ENCODE measurements around the gene PHF20.
"Not testable (repeated sequence)": the region's sequence is repeated elsewhere in the genome, so short reads cannot be mapped to it uniquely, and the experiment has no call there.

The PHF20 gene

DNA sequence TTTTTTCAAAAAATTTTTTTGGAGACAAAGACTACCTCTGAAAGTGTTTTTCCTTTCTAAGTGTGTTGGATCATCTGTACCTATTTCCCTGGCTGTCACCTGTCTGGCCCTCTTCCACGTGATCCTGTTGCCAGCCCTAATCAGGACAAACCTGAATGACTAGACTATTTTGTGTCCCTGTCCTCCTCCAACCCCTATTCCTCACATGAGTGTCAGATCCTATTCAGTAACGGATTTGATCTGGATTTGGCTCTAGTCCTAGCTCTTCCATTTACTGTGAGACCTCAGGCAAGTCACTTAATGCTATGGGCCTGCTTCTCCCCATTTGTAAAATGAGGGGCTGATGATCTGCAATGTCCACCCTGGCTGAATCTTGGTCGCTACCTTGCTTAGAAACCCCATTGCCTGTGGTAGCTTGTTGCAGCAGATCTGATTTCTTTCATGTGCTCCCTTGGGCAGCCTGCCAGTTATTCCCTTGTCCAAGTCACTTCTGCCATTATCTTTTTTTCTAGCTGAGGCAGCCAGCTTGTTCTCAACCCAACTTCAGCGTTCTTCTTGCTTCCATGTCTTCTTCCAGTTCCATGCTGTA is 4.8 kb downstream of the PHF20 start:
- DNase-seq (ENCODE audit: low spot score) = no peak

DNA sequence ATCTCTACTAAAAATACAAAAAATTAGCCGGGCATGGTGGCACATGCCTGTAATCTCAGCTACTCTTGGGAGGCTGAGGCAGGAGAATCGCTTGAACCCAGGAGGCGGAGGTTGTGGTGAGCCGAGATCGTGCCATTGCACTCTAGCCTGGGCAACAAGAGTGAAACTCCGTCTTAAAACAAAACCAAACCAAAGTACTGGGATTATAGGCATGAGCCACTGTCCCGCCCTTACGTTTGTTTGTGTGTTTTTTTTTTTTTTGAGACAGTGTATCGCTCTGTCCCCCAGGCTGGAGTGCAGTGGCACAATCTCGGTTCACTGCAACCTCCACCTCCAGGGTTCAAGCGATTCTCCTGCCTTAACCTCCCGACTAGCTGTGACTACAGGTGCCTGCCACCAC is 12.0 kb downstream of the PHF20 start:
- not testable (repeated sequence) for DNase-seq (ENCODE audit: low spot score)

DNA sequence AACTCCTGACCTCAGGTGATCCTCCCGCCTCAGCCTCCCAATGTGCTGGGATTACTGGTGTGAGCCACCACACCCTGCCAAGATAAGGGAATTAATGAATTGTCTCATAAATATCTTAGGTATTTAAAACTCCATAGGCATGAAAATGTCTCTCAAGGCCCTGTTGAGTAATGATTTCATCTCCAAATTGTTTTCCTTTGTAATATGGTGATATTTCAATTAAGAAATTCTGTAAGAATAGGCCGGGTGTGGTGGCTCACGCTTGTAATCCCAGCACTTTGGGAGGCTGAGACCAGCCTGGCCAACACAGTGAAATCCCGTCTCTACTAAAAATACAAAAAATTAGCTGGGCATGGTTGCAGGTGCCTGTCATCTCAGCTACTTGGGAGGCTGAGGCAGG is 13.7 kb downstream of the PHF20 start:
- not testable (repeated sequence) for DNase-seq (ENCODE audit: low spot score)

DNA sequence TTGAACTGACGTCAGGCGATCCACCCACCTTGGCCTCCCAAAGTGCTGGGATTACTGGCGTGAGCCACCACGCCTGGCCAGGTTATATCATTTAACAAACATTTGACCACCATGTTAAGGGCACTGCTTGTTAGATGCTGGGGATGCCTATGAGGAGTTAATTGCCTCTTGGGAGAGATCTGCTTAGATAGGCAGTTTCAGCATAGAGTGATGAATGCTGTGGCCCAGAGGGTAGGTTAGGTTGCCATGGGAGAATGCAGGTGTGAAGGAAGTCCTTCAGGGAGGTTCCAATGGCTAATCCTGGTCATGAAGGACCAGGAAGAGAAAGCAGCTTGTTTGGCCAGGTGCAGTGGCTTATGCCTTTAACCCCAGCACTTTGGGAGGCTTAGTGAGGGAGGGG is 17.0 kb downstream of the PHF20 start:
- no peak for DNase-seq (ENCODE audit: low spot score)

DNA sequence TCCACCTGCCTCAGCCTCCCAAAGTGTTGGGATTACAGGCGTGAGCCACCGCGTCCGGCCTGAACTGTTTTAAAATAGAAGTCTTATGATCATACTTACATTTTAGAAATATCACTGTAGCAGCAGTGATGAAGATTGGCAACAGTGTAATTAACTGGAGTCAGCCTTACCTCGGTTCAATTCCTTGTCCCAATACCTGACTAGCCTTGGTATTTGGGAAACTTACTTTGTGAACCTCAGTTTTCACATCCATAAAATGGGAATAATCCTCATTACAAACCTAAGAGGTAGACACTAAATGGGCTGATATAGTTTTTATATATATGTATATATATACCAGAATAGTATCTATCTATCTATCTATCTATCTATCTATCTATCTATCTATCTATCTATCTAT is 19.3 kb downstream of the PHF20 start:
- no peak for DNase-seq (ENCODE audit: low spot score)

DNA sequence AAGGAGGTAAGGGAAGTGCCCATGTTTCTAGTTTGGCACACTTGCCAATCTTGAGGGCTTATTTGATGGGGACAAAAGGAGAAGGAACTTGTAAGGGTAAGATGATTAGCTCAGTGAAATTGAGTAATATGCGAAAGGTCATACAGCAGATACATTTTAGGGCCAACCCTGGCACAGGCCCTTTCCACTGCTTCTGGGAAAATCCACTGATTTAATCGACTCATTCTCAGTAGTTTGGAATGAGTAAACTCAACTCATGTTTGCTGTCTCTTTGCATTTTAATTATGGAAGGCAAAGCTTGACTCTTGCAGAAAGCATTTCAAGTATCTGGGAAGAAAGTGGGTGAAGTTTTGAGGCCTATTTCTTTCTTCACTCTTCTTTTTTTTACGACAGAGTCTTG is 20.0 kb downstream of the PHF20 start:
- DNase-seq (ENCODE audit: low spot score) = no peak

DNA sequence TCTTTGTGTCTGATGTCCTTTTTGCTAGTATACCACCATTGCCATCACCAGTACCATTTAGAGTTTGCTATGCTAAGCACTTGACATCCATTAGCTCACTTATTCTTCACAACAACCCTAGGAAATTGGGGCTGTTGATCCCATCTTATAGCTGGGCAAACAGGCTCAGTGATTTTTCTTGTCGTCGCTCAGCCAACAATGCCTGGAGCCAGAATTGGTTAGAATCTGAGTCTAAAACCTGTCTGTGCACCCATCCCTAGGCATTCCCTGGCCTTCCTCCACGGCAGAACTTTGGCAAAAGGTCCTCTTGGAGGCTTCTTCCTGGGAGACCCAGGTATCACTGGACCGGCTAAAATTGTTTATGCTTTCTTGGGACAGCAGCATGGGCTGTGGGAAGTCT is 20.9 kb downstream of the PHF20 start:
- no peak for DNase-seq (ENCODE audit: low spot score)

DNA sequence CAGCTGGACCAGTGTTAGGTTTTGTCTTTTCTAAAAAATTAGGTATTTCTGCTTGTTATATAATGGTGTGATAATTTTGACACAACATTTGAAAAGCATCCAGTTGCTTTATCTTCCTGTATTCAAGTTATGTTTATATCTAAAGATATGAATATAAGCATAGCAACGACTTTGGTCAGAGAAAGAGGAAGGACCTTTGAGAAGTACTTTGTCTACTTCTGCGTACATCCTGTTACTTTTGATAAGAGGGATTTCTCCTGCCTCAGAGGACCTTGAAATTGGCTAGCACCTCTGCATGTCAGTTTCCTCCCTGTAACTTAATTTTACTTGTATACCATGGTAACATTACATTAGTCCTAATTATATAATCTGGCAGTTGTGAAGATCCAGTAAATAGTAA is 24.8 kb downstream of the PHF20 start:
- no peak for DNase-seq (ENCODE audit: low spot score)

DNA sequence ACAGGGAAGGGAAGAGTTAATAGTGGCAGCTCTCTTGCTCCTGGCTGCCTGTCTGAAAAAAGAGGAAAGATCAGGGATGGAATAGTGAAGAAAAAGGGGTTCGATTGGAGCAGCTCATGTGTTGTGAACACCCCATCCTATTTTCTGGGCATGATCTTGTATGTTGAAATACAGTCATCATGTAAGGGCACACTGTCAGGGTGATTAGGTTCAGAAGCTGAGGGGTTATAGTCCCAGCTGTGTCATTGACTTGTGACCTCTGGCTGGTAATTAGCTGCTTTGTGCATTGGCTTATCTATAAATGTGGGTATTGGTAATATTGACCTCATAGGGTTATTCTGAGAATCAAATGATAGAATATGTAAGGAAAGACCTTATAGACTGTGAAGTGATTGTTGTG is 30.1 kb downstream of the PHF20 start:
- no peak for DNase-seq (ENCODE audit: low spot score)

DNA sequence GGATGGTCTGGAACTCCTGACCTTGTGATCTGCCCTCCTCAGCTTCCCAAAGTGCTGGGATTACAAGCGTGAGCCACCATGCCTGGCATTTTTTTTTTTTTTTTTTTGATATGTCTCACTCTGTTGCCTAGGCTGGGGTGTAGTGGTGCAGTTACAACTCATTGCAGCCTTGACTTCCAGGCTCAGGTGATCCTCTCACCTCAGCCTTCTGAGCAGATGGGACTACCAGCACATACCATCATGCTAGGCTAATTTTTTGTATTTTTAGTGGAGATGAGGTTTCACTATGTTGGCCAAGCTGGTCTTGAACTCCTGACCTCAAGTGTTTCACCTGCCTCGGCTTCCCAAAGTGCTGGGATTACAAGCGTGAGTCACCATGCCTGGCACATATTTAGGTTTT is 34.3 kb downstream of the PHF20 start:
- no peak for DNase-seq (ENCODE audit: low spot score)

DNA sequence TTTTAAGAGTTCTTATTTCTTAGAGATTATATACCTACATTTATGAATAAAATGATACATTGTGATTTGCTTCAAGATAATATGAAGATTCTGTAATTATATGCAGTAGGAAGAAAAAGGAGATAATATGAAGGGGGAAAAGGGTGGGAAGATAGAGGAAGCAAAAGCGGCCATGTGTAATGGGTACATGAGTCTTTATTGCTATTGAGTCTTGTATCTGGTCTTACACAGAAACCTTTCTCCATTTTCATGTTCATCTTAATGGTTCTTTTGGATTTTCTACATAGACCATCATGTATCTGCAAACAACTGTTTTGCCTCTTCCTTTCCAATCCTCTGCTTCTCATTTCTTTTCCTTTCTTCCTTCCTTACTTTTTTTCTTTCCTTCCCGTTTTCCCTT is 36.1 kb downstream of the PHF20 start:
- no peak for DNase-seq (ENCODE audit: low spot score)

DNA sequence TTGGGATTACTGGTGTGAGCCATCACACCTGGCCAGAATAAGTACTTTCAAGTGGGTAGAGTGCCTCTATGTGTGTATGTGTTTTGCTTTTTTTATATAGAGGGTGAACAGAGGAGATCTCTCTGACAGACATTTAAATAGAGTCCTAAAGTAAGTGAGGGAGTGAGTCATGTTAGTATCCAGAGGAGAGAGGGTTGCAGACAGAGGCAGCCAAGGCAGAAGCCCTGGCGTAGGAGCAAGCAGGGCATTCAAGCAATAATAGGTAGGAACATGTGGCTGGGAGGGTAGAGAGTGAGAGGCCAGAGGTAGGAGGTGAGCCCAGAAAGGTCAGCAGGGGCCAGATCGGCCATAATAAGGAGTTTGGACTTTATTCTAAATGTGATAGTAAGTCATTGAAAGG is 48.9 kb downstream of the PHF20 start:
- DNase-seq (ENCODE audit: low spot score) = no peak

DNA sequence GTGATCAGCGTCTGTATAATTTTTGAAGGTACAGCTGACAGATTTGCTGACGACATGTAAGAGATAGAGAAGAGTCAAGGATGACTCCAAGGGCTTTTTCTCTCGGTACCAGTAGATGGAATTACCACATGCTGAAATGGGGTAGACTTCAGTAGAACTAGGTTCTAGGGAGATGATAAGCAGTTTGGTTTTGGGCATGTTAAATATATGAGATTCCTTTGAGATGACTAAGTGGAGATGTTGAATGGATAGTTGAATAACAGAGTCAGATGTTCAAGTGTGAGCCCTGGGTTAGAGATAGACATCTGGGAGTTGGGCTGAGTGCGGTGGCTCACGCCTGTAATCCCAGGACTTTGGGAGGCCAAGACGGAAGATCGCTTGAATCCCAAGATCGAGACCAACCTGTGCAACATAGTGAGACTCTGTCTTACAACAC is 50.0 kb downstream of the PHF20 start:
- DNase-seq (ENCODE audit: low spot score) = no peak

DNA sequence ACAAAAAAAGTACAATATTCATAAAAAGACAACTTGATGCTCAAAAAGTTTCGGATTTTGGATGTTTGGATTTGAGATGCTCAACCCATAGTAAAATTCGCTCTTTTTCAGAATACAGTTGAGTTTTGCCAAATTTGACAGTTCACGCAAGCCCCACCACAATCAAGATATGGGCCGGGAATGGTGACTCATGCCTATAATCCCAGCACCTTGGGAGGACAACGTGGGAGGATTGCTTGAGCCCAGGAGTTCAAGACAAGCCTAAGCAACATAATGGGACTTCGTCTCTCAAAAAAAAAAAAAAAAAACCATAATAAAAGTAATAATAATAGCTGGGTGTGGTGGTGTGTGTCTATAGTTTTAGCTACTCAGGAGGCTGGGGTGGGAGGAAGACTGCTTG is 51.3 kb downstream of the PHF20 start:
- DNase-seq (ENCODE audit: low spot score) = no peak

DNA sequence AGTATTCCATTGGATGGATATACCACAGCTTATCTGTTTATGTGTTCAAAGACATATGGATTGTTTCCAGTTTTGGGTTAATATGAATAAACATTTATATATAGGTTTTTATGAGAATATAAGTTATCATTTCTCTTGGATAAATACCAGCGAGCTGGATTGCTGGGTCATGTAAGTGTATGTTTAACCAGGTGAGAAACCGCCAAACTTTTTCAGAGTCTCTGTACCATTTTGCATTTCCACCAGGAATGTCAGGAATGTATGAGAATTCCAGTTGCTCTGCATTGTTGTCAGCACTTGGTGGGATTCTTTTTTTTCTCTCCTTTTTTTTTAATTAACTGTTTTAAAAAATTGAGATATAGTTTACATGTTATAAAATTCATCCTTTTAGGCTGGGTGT is 52.1 kb downstream of the PHF20 start:
- no peak for DNase-seq (ENCODE audit: low spot score)

DNA sequence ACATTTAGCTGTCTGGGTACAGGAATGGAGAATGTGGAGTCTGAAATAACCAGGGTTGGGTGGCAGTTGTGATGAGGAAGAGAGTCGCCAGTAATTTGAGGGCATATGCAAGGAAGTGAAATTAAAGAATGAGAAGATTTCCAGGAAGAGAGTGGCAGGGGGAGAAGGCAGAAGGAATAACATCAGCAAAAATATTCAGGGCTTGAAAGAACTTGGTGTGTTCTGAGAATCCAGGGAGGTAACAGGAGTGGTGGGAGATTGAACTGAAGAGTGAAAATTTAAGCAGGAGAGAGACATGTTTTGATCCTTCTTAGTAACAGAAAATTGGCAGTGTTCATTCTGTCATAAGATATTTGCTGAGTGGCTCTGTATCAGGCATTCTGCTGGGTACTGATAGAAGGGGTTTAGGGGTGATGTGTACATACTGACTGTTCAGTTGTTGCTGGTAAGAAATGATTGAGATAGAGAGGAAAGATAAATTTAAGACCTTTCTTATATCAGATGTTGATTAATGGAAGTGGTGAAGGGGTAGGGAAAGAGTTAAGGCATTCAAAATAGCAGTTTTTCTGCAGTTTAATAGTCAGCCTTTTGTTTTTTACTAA is 54.7 kb downstream of the PHF20 start:
- no peak for DNase-seq (ENCODE audit: low spot score)

DNA sequence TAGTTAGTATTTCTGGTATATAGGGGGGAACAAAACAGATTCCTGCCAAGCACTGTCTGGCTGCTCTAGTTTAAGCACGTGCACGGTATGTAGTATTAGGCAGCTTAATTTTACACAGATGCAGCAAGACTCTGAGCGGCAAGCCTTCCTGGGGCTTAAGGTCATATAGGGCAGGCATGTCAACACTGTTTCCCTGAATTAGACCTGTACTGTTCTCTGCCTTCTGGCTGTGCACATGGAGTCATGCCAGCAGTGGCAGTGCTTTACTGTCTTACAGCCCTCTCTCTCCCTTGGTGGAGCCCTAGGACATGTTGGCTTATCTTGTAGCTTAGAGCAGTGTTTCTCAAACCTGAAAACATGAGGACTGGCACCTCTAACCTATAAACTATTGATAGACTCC is 56.6 kb downstream of the PHF20 start:
- no peak for DNase-seq (ENCODE audit: low spot score)

DNA sequence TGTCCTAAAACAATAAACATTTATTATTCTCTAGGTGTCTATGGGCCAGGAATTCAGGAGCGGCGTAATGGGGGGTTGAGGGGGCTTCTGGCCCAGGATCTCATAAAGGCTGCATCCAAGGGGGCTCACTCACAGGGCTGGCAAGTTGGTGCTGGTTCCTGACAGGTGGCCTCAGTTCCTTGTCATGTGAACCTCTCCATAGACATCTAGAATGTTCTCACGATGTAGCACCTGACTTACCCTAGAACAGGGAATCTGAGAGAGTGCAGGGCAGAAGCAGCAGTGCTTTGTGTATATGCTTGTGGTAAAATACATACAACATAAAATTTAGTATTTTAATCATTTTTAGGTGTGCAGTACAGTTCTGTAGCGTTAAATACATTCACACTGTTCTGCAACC is 57.1 kb downstream of the PHF20 start:
- DNase-seq (ENCODE audit: low spot score) = no peak

DNA sequence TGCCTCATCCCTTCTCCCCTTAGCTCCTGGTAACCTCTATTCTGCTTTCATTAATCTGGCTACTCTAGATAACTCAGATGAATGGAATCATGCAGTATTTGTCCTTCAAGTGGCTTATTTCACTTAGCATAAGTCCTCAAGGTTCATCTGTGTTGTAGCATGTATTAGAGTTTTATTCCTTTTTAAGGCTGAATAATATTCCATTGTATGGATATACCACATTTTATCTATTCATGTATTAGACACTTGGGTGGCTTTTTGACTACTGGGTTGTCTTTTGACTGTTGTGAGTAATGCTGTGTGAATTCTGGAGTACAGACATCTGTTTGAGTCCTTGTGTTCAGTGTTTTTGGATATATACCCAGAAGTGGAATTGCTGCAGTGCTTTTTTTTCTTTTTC is 58.4 kb downstream of the PHF20 start:
- no peak for DNase-seq (ENCODE audit: low spot score)

DNA sequence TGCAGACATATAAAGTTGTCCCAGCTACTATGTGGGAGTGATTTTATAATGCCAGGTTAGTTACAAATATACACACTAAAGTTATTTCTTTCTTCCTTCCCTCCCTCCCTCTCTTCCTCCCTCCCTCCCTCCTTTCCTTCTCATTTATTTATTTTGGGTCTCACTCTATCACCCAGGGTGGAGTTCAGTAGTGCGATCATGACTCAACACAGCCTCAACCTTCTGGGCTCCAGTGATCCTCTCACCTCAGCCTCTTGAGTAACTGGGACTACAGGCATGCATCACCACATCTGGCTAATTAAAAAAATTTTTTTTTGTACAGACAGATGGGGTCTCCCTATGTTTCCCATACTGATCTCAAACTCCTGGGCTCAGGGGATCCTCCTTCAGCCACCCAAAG is 59.2 kb downstream of the PHF20 start:
- DNase-seq (ENCODE audit: low spot score) = no peak

DNA sequence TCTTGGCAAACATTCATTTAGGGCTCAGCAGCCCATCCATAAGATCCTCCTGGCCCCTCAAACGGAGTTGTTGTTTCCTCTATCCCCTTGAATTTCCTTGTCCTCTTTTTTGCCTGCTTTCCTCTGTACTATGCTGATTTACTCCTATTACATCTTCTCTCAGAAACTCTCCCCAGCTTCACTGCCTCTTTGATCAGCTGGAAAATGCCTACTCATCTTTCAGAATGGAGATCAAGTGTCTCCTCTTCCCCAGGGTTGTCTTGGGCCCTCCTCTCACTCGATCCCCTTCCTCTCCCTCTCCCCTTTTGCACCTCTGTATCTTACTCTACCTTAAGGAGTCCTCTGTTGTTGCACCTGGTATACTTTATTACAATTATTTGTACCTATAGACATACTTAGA is 60.2 kb downstream of the PHF20 start:
- no peak for DNase-seq (ENCODE audit: low spot score)

DNA sequence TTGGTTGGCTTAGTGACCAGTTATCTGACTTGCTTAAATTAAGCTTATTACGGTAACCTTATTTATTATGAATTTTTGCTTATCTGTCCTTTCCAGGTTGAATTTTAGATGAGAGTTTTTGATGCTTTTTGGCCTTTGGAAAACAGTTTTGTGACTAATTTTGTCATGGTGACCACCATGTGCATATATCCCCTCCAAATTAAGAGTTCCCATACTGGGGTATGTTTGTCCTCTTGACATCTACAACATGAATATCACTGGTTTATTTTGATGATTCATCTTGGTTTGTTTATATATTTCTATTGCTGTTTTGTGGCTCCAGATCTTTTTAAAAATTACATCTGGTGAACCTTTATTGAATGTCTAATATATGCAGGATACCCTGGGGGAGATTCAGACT is 61.4 kb downstream of the PHF20 start:
- DNase-seq (ENCODE audit: low spot score) = no peak

DNA sequence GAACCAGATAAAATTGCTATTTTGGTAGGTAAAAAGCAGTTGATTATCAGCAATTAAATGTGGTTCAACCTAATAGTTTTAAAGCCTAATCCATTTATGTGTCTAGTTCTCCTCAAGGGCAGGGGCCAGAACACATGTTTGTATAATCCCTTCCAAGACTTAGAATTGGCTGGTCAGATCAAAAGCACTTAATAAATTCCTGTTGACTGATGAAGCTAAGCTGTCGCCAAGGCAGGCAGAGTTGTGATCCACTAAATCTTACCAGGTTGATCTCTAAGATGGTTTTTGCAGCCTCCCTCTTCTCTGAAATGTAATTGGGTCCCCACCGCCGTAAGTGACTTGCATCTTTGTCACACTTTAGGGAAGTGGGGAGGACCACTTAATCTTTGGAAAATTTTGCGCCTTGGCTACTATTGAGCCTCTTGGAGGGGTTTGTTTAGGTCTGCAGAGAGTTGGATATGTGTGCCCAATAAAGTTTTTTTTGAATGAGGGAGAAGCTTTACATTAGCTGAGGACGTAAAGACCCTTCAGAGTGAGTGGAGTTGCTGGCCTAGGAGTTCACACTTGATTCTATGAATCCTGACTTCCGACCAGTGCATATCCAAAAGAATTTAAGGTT is 65.9 kb downstream of the PHF20 start:
- no peak for DNase-seq (ENCODE audit: low spot score)

DNA sequence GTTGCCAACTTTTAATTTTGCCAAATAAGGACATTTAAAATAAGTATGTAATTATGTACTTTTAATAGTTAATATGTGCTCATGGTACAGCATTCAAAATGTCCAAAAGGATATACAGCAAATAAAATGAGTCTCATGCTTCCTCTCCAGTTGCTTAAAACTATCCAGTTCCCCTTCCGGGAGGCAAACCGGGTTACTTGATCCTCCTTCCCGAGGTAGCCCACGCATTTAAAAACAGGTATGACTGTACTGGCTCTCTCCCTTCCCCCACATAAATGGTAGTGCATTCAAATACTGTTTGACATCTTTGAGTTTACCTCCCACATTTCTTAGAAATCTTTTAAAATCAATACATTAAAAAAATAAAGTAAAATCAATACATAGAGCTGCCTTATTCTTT is 66.4 kb downstream of the PHF20 start:
- no peak for DNase-seq (ENCODE audit: low spot score)

All from SK-N-DZ (cell line).